HG02981 (cell line): Measurements from ENCODE around the gene KLK8.

Experiments used
- ATAC-seq: cut with Tn5 transposase; IDR thresholded peaks from one replicate; pipeline ENCODE4 v1.9.1; 2021; ENCODE audit warnings: mild to moderate bottlenecking, moderate library complexity; ENCODE audit not compliant: unreplicated experiment

The KLK8 gene, protein sequence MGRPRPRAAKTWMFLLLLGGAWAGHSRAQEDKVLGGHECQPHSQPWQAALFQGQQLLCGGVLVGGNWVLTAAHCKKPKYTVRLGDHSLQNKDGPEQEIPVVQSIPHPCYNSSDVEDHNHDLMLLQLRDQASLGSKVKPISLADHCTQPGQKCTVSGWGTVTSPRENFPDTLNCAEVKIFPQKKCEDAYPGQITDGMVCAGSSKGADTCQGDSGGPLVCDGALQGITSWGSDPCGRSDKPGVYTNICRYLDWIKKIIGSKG

DNA sequence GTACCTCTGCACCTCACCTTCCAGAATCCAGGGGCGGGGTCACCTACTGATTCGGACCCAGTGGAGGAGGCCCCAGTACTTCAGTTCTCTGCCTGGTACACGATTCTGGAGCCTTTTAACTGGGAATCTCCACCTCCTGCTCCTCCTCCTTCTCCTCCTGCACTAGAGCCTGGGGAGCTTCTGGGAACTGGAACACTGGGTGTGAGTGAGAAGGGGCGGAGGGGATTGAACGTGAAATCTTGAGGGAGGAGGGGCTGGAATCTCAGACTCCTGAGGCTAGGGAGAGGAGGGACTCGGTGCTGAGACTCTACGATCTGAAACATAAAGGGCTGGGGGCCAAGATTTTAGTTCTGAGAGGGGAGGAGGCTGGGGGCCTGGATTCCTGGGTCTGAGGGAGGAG is at the start of gene KLK8:
TSS of gene KLK8 (minus strand) at position 90 of the 400 bp plus-strand sequence. CDS start 437 bp downstream, outside the sequence.
- no peak for ATAC-seq

DNA sequence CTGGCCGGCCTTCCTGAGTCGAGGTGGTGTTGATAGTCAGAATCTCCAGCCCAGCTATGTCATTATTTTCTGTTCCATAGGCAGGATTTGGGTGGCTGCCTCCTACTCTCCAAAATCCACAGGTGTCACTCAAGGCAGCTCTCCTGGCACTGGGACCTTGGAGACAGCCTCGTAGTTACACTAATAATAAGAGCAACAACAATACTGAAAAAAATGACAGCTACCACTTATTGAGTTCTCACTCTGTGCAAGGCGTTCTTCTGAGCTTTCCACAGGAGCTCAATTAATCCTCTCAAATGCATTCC is 45.6 kb upstream of the KLK8 start:
- no peak for ATAC-seq

DNA sequence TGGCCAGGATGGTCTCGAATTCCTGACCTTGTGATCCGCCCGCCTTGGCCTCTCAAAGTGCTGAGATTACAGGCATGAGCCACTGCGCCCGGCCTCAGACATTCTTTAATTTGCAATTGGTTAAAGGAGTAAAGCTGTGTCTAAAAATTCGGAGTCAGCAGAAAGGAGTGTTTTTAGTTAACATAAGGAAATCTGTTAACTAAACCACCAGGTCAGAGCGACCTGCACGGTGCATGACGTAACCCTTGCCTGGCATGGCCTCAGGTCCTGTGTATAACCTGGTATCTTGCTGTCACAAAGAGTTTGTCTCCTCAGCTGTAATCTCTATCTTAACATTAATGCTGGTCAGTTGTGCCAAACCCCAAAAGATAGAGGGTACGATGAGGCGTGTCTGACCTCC is 42.9 kb upstream of the KLK8 start:
- no peak for ATAC-seq

DNA sequence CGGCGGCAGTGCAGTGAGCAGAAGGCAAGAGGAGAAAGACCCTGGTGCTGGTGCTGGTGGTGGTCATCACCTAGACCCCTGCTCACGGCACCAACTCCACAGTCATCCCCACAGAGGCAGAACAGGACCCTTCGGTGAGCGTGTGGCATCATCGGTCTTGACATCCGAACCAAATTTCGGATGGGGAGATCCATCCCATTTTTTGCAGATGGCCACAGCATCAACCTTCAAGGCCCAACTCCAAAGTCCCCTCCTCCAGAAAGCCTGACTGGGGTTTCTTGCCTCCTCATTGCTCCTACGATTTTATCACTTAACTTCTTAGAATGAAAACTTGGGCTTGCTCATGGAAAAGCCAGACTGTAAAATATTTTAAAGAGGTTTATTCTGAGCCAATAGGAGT is 42.1 kb upstream of the KLK8 start:
- ATAC-seq = no peak

DNA sequence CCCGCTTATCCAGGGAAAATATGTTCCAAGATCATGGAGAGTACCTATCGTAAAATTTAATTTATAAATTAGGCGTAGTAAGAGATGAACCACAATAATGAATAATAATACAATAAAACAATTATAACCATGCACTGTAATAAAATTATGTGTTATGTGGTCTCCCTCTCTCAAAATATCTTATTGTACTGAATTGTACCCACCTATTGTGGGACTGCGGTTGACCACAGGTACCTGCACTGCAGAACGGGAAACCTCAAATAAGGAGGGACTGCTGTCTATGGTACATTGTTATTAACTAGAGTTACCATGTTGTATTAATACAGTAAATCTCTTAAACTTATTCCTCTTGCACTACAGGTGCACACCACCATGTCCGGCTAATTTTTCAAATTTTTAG is 38.7 kb upstream of the KLK8 start:
- ATAC-seq = no peak

DNA sequence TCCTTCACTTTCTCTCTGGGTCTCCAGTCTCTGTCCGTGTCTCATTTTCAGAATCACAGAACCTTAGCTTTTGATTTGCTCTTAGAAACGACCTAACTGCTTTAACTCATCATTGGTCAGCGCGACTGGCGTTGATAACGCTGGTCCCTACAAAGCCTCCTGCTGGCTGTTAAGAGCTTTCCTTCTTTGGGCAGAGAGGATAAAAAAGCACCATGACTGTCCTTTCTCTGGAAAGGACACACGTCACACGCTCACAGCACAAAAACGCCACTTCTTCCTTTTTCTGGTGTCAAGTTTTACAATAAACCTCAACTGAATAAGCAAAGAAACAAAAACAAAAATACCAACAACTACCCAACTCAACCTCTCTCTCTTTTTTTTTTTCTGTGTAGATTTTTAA is 35.1 kb upstream of the KLK8 start:
- no peak for ATAC-seq

DNA sequence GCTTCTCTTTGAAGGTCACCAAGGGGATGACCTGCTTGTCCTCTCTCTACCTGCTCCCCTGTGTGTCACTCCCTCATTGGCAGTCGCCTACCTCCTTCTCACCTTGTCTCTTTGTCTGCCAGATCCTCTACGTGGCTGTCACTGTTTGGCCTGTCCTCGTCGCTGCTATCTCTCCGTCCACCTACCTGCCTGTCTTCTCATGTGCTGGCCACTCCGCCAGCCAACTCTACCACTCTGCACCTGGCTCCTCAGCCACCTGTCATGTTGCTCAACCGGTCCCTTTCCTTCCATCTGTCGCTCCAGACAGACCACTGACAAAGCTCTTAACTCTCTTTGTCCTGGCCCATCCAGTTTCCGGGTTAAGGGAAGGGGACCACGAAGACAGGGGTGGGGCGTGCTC is 33.3 kb upstream of the KLK8 start, which contains the start of gene KLK12:
TSS of gene KLK12 (minus strand) at position 299 of the 400 bp plus-strand sequence. CDS start 381 bp downstream, outside the sequence.
- no peak for ATAC-seq

DNA sequence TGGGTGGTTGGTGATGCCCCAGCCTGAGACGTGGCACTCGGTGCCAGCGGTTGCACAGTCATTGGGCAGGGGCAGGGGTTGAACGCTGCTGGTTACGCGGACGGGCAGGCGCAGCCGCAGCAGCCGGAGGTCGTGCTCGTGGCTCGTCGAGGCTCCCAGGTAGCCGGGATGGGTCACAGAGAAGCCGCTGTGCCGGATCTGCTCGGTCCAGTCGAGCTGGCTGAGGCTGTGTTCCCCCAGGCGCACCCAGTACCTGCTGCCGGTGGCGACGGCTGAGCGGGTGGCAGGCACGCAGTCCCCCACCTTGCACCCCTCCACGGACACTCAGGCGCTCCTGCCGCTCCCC is 30.4 kb upstream of the KLK8 start:
- no peak for ATAC-seq

DNA sequence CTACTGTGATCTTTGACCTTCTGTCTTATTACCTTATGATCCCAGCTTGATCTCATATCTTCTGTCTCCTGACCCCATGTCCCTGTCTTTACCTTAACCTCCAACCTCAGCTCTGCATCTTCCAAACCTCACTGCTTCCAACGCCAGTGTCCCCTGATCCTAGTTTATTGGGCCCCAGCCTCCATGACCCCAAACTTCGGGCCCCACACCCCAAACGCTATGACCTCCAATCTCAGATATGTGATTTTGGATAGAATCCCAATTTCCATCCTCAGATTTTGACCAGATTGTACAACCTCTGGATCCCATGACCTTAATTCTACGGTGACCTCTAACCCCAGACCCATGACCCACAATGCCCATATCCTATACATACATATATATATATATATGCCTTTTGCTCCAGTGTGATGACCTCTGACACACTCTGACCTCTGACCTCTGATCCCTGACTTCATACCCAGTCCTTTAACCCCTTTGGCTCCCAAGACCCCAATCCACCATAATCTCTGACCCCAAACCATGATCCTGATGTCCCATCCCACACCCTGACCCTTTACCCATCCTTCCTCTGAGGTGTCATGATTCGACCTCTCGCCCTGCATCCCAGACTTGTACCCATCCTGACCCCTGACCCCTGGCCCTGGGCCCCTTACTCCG is 29.9 kb upstream of the KLK8 start:
- ATAC-seq = no peak

DNA sequence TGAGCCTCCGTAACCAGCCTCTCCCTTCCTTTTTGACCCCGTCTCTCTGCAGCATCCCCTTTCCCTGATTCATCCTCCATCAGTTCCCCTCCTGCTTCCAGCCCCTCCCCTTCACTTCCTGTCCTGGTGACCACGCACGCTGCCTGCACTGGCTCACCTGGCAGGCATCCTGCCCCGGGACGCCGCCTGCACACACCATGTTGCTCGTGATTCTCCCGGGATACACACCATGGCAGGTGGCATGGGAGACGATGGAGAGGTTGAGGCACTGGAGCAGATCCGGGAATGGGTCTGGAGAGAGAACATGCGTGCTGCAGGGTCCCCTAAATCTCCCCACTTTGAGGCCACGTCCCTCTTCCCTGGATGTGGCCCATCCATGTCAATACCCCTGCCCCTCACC is 29.2 kb upstream of the KLK8 start:
- no peak for ATAC-seq

DNA sequence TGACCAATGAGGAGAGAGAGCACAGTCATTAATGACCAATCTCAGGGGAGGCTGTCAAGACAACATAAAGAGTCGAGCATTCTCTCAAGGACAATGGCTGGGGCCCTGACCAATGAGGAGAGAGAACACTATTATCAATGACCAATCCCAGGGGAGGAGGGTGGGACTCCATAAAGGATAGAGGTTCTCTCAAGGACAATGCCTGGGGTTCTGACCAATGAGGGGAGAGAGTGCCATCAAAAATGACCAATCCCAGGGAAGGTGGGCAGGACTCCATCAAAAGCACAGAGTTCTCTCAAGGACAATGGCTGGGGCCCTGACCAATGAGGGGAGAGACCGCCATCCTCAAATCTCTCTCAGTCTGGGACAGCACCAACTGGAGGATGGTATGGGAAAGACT is 28.3 kb upstream of the KLK8 start:
- no peak for ATAC-seq

DNA sequence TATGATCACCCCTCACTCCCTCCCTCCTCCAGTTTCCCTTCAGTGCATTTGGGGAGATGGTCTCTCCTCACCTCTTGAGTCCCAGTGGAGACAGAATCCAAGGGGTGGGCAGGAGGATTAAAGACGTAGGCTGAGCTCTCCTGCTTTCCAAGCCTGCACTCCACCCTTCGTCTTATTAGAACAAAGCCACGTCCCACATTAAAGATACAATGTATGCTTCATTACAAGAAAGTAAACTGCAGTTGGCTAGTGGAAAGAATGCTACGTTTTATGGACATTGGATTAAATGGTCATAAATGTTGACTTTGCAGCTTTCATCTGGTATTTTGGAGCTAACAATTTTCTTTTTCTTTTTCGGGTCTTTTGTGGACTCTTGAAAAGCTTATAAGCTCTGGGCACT is 26.5 kb upstream of the KLK8 start:
- ATAC-seq = no peak

DNA sequence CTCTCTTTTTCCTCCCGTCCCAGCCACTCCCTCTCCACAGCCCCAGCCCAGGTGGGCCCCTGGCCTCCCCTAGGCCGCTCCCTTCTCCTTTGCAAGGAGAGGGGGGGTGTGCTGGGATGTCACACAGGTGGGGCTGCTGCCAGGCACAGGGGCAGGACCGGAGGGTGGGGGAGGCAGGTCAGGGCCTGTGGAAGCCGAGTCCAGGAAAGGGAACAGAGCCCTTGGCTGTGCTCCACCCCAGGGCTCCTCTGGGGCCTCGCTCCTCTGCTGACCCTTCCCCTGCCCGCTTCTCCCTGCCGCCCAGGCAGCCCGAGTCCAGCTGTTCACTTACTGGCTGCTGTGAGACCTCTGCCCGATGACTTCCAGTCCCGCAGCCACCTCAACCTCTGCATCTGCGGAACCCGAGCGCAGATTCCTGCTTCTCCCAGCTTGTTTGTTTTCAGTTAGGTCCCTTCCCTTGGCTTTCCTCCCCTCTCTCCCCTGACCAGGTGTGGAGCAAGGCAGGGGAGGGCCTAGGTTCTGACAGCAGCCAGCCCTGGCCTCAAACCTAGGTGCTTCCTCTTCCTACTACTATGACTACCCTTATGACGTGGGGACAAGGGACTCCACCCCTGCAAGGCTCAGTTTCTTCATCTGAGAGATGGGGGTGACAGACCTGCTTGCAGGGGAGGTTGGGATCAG is 25.9 kb upstream of the KLK8 start:
- ATAC-seq = no peak

DNA sequence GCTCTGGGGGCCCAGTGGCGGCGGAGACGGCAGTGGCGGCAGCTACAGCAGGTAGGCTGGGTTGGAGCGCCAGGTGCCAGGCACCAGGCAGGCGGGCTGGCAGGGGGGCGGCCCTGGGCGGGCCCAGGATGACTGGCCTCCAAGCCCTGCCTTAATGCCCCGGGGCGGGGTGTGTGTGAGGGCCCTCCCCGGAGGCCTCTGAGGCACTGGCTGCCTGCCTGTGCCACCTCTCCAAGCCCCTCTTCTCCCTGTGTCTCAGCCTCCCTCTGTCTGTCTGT is 25.1 kb upstream of the KLK8 start, which contains the start of gene KLK11:
TSS of gene KLK11 (minus strand) at position 63 of the 278 bp plus-strand sequence. CDS start 985 bp downstream, outside the sequence.
- no peak for ATAC-seq

DNA sequence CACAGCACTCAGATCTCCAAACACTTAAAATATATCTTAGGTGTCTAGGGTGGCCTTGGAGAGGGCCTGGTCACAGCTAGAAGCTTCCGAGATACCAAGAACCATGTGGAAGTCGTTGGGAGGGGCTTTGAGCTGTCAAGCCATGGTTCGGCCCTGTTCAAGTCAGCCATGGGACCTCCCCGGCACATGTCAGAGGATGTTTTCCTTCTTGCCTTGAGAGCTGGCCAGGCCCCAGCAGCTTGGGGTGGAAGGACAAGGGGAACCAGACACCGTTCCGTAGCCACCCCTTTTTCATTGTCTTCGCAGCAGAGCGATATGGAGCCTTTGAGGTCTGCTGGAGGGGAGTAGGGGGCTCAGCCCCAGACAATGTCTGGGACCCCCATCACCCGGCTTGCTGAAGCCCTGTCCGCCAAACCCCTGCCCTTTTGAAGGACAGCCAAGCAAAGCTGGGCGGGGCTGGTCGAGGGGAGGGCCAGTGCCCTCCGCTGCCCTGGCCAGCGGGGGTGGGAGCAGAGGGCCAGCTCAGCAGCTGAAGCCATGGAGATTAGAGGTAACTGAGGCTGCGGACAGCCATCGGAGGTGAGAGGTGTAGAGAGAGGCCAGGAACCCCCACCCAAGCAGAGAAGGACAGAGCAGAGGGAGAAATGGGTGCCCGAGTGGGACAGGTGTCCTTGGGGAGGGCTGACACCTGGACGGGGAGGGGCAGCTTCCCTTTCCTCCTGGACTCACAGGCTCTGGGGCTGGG is 24.6 kb upstream of the KLK8 start:
- no peak for ATAC-seq

DNA sequence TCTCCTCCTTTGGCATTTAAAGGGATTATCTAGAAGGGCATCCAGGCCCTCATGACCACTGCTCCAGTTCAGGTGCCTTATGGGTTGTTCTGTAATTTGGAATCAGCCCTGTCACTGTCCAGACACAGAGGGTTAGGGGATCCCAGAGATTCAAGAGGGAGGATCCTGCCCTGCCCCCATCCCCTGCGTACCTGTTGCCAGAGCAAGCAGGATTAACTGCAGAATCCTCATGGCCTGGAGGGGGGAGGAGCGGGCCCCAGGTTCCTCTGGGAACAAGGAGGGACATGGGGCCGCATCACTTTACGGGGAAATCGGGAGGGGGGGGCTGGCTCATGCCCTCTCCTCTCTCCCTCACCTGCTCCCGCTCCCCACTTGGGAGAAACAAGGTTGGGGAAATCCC is 24.0 kb upstream of the KLK8 start:
- no peak for ATAC-seq

DNA sequence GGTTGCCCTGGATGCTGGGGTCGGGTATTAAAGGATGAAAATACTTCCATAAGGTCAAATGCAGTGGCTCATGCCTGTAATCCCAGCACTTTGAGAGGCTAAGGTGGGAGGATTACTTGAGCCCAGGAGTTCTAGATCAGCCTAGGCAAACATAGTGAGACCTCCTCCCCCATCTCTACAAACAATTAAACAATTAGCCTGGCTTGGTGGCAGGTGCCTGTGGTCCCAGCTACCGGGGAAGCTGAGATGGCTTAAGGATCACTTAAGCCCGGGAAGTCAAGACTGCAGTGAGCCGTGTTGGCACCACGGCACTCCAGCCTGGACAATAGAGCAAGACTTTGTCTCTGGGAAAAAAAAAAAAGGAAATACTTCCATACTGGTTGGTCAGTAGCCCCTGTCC is 23.5 kb upstream of the KLK8 start:
- ATAC-seq = no peak

DNA sequence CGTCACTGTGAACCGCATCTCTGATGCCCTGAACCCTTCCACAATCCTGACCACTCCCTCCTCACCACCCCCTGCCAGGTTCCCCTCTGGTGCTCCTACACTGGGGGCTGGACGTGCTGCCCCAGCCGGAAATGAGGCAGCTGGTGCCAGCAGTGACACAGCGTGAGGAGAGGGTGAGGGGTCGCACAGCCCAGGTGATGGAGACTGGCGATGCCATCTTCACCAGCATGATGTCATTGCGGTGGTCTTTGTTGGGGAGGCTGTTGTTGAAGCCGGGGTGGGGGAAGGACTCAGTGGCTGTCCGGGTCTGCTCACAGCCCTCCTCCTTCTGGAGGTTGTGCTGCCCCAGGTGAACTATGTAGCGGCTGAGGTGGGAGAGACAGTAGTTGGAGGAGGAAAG is 22.5 kb upstream of the KLK8 start:
- ATAC-seq = no peak

DNA sequence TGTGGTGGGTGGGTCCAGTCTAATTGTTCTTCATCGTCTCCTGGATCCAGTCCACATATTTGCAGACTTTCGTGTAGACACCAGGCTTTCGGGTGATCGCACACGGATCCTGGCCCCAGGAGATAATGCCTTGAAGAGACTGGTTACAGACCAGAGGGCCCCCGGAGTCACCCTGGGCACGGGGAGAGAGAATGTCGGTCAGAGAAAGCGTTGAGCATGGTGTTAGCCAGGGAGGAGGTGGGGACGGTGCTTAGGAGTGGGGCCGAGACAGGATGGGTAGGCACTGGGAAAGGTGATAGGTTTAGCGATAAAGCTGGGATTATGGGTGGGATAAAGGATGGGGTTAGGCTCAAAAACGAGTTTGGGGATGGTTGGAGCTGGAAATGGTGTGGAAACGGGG is 21.1 kb upstream of the KLK8 start:
- no peak for ATAC-seq

DNA sequence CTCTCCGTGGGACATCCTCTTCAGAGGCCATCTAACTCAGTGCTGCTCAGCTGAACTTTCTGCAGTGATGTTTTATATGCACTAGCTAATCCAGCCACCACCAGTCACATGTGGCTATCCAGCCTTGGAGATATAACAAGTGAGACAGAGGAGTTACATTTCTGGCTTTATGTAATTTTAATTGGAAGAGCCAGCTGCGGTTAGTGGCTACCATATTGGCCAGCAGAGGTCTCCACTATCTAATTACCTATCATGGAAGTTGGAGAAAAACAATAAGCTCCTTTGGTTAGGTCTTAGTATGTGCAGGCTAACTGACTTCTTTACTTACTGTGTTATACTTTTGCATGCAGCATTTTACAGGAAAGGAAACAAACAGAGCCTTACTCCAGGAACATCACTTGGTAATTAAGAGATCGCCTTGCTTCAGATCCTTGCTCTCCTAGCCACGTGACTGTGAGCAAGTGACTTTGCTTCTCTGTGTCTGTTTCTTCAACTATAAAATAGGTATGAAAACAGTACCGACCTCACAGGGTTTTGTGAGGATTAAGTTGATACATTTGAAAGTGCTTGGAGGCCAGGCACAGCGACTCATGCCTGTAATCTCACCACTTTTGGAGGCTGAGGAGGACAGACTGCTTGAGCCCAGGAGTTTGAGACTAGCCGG is 19.7 kb upstream of the KLK8 start:
- ATAC-seq = no peak

DNA sequence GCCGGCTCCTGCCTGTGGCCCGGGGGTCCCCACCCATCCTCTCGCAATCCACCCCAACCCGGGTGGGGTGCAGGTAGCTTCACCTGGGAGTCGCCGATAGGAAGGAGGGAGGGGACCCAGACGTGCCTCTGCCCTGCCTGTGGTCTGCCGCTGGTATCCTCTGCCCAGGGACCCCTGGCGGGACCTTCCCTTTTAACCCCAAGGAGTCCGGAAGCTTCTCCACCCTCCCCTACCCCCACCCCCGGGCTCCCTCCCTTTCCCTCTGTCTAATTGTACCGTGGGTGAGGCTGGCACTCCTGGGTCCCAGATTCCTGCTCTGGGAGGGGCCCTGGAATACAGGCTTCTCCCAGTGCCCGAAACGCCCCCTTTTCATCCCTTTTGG is 18.1 kb upstream of the KLK8 start, which contains the start of gene KLK10:
TSS of gene KLK10 (minus strand) at position 166 of the 382 bp plus-strand sequence. CDS start 579 bp downstream, outside the sequence.
- no peak for ATAC-seq
